GM18507 (cell line): Measurements from ENCODE around the gene PIGQ.
"Not testable (repeated sequence)": the region's sequence is repeated elsewhere in the genome, so short reads cannot be mapped to it uniquely, and the experiment has no call there.

Experiments
- DNase-seq: peaks from one replicate; pipeline ENCODE4 v3.0.0; 2011; ENCODE audit warnings: low read depth; ENCODE audit not compliant: insufficient read length; ENCODE audit errors: extremely low spot score
- FAIRE-seq: peaks from 2 replicates; lab custom pipeline; 2011; peaks lifted over from hg19 to GRCh38; lab: Jason Lieb, UNC

PIGQ gene

GRCh38 chr16:595094-595528, 25.3 kb downstream of the PIGQ start:
- FAIRE-seq: no peak
- DNase-seq: no peak

DNA sequence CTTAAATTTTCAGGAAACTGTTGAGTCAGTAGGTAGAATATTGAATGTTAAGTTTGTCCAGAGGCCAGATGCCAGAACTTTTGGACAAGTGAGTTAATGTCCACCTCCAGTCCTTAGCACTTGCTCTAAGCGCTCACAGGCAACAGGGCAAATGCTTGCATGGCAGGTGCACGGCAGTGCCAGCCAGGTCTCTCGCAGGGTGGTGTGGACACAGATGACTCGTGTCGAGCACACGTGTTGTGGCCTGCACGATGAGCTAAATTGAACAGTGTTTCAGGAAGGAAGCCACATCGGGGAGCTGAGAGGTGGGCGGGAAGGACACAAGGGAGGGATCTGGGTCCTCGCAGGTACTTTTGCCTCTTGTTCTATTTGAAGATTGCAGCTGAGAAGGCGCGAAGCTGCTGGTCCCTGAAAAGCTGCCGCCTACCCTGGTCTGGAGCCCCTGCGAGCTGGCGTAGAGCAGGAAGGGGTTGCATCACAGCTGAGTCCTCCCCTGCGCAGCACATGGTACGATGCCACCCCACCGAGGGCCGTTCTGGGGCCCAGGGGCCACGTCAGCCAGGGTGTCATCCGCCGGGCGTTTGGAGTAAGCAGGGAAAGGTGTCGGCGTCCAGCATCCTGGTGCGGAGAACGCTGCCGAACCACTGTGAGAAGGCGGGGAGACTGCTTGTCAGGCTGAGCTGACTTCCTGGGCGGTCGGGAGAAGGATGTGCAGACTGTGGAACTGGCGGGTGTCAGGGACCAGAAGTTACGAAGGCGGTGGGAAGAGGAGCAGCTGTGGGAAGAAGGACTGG, 26.4 kb downstream of the PIGQ start:
- no peak for FAIRE-seq

GRCh38 chr16:596736-597060, 26.9 kb downstream of the PIGQ start:
- FAIRE-seq: no peak
- no peak for DNase-seq

More for the DNA sequence above, 26.4 kb downstream of the PIGQ start:
- no peak for DNase-seq

- FAIRE-seq, DNase-seq: not testable (repeated sequence)
Observed at GRCh38 chr16:597655-598054, 27.9 kb downstream of the PIGQ start.

DNA sequence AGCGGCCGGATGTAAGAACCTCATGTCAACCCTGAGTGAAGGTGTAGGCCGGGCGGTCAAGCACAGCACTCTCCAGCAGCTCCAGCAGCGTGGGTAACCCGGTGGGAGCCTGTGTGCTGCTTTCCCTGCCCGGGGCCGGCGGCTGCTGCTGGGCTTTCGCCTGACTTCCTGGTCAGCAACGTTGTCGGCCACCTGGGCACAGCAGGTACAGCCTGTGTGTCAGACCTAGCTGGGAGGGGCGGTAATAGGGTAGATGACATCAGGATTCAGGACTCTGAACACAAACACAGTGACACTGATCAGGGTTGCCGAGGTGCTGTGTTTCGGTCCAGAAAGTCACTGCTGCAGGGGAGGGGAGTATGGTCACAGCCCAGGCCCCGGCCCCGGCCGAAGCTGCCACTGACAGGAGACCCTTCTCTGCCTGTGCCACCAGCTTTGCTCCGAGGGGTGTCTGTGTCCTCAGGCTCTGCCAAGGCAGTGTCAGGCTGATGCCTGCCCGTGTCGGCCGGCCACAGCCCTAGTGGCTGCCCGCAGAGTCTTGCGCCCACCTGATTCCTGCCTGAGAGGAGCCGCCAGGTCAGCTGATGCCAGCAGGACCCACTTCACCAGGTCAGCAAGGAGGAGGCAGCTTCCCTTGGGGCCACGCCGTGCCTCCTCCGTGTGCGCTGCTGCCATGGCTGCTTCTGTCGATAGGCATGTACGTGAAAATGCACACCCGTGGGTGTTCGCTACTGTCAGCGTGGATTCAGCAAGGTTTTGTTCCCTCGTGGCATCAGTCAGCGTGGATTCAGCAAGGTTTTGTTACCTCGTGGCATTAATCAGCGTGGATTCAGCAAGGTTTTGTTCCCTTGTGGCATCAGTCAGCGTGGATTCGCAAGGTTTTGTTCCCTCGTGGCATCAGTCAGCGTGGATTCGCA, 29.3 kb downstream of the PIGQ start:
- FAIRE-seq (no peak), DNase-seq (no peak)

DNA sequence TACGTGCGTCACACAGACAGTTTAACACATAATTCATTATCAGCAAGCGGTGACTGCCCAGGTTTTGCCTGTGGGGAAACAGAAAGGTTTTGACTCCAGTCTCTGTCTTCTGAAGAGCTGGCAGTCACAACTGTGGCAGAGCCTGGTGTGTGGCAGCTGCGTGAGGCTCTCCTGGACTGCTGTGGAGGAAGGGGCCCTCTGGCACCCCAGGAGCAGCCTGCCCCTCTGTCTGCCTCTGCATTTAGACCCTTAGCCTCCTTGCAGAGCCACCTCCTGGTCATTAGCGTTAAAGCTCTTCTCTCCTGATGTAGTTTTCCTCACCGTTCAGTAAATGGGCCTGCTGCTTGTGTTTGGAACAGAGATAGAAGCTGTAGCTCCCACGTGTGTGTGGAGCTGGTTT, 31.0 kb downstream of the PIGQ start:
- FAIRE-seq (no peak), DNase-seq (no peak)

DNA sequence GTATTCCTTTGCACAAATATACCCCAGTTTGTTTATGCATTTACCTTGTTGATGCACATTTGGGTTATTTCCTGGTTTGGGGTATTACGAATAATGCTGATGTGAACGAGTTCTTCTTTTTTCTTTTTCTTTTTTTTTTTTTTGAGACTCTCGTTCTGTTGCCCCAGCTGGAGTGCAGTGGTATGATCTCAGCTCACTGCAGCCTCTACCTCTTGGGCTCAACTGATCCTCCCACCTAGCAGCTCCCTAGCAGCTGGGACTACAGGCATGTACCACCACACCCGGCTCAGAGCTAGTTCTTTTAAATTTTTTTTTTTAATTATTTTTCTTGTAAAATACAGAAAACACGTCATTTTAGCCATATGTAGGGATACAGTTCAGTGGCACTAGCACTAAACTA, 34.2 kb downstream of the PIGQ start:
- DNase-seq: no peak
- FAIRE-seq: no peak

DNA sequence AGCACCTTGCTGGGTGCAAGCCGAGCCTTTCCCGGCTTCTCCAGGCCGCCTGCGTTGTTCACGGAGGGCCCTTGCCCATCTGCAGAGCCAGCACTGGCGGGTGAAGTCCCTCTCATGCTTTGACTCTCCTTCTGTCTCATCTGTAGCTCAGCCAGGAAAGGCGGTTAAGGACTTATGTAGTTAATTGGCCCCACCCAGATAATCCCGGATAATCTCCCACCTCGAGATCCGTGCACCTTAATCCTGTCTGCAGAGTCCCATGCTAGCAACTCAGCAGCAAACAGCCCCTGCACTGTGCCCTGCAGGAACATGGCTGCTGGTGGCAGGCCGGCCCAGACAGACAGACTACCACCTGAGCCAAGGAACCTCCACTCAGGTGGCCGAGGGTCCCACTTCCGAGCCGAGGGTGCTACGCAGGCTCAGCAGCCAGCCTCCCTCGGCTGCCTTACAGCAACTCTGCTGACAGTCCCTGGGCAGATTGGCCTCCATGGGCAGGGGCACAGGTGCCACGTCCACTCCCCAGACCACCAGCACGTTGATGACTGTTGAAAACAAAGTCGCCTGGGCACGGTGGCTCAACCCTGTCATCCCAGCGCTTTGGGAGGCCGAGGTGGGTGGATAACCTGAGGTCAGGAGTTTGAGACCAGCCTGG, 37.0 kb downstream of the PIGQ start:
- no peak for DNase-seq
- FAIRE-seq: no peak

GRCh38 chr16:608019-608418, 38.3 kb downstream of the PIGQ start:
- no peak for FAIRE-seq
- no peak for DNase-seq

DNA sequence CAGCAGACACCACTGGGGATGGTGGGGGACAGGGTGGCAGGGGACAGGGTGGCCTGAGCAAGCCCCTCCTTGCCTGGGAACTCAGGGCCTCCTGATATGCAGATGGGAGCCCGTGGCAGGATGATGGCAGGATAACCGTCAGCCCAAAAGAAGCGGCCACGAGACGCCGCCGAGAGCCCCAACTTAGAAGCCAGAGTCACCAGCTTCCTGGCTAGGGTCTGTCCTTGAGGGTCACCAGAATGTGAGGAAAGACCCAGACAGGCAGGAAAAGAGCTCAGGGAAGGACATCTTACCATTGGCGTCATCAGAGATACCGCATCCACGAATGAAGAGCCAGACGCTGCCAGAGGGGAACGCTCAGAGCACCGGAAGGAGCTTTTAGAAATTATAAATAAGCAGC, 39.5 kb downstream of the PIGQ start:
- no peak for DNase-seq
- no peak for FAIRE-seq

GRCh38 chr16:609984-610383, 40.2 kb downstream of the PIGQ start:
- DNase-seq (no peak), FAIRE-seq (no peak)

- DNase-seq: peak; percentile 51
Observed at GRCh38 chr16:610513-611381, 41.0 kb downstream of the PIGQ start.

GRCh38 chr16:615122-615521, 45.4 kb downstream of the PIGQ start:
- no peak for DNase-seq
- no peak for FAIRE-seq

More at GRCh38 chr16:610513-611381, 41.0 kb downstream of the PIGQ start:
- peak; percentile 41 for FAIRE-seq

GRCh38 chr16:616733-617586, 47.2 kb downstream of the PIGQ start:
- no peak for DNase-seq
- no peak for FAIRE-seq

- FAIRE-seq (no peak), DNase-seq (no peak)
Observed at GRCh38 chr16:617855-618254, 48.1 kb downstream of the PIGQ start.

DNA sequence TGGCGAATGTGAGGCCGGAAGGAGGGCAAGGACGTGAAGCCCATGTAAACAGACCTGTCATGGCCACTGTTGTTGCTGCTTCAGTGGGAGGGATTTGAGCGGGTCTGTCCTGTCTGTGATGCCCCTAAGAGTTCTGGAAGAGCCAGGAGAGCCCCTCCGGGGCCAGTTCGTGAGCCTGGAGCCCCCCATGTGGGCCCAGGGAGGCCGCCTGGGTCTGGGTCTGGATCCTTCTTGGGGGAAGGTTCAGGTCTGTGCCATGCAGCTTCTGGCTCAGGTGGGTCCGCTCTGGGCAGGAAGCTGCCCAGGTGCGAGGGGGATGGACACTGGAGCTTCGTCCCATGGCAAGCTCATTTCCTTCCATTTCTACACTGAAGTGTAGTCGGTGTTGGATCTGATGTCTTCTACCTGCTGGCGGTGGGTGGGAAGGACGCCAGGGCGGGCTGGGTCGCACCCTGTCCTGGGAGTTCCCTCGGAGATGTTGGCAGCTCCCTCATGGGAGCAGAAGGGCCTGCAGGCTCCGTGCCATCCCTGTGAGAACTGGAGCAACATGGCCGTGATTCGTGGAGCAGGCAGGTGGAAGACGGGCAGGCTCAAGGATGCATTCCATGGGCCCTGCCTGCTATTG, 49.8 kb downstream of the PIGQ start:
- FAIRE-seq: no peak

DNA sequence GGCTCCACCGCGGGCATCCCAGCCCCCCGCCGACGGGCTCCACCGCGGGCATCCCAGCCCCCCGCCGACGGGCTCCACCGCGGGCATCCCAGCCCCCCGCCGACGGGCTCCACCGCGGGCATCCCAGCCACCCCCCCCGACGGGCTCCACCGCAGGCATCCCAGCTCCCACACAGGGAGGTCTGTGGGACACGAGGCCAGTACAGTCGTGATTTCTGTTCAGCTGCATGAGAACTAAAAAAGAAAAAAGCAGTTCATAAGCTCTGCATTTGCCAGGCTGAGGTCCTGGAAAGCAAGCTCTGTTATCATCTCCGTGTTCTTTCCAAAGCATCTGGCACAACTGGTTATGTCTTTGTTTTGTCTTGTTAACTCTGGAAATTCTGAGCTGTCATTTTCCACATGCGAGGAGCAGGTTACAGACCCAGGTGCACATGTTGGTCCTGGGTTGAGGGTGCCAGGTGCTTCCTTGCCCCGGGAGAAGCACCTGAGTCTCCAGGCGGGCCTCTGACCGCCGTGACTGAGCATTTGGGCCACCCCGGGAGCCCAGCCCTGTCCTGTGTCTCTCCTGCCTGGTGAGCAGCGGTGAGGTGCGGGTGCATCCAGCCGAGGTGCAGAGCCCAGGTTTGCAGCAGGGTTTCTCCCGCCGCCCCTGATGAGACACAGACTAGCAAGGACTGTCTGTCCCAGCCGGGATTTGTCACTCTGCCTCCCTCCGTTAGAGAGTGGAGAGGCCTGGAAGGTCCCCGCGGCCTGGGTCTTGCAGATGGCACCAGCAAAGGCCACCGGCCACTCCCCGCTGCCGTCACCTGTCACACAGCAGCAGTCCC, 51.1 kb downstream of the PIGQ start:
- DNase-seq (no peak), FAIRE-seq (no peak)

More for the DNA sequence above, 49.8 kb downstream of the PIGQ start:
- DNase-seq: no peak
